Activated naive CD8-positive, alpha-beta T cell treated with anti-CD3 and anti-CD28 coated beads, Interleukin-2, amount 10 ng/mL, durations not matched to agents 7 days and 5 days (primary cell): ENCODE data around the gene DCTN5. TPM values are rescaled to one million over a fixed set of nuclear protein-coding genes. Genes with fewer than 3 reads are reported as not detected.

Experiments used
- ATAC-seq: fragments of 150-1000 bp; cut with Tn5 transposase; one replicate; pipeline ENCODE4 v1.10.0; 2021; ENCODE audit warnings: low read depth, moderate library complexity
- POLR2A ChIA-PET: fragments of 350-600 bp; sonication (Branson Sonifier 250); formaldehyde crosslinking; loops from one replicate; lab custom pipeline; 2021; ENCODE audit warnings: antibody characterized with exemption; lab: Charles Lee
- DNase-seq: peaks from one replicate; pipeline ENCODE4 v3.0.0; 2021
- H3K27ac Mint-ChIP-seq: one replicate; pipeline ENCODE4 v1.8.0; 2022; ENCODE audit warnings: mild to moderate bottlenecking, mixed read lengths
- H3K27me3 Mint-ChIP-seq: one replicate; pipeline ENCODE4 v1.8.0; 2022; ENCODE audit warnings: mild to moderate bottlenecking, moderate library complexity, mixed read lengths
- H3K36me3 Mint-ChIP-seq: one replicate; pipeline ENCODE4 v1.8.0; 2021; ENCODE audit warnings: mild to moderate bottlenecking, mixed read lengths
- H3K4me1 Mint-ChIP-seq: one replicate; pipeline ENCODE4 v1.8.0; 2021; ENCODE audit warnings: mixed read lengths
- H3K4me3 Mint-ChIP-seq: one replicate; pipeline ENCODE4 v1.8.0; 2022; ENCODE audit warnings: mild to moderate bottlenecking, moderate library complexity, mixed read lengths
- H3K9me3 Mint-ChIP-seq: one replicate; pipeline ENCODE4 v1.8.0; 2021; ENCODE audit warnings: mixed read lengths
- total RNA-seq, 2 experiments: library from RNA; stranded (reverse); gene quantifications; one replicate each; pipeline ENCODE4 v1.2.3, GENCODE V29; 2021

DCTN5 gene
- total RNA-seq, 2 experiments from 2014 or later = 83.9 to 89.3 TPM

DNA sequence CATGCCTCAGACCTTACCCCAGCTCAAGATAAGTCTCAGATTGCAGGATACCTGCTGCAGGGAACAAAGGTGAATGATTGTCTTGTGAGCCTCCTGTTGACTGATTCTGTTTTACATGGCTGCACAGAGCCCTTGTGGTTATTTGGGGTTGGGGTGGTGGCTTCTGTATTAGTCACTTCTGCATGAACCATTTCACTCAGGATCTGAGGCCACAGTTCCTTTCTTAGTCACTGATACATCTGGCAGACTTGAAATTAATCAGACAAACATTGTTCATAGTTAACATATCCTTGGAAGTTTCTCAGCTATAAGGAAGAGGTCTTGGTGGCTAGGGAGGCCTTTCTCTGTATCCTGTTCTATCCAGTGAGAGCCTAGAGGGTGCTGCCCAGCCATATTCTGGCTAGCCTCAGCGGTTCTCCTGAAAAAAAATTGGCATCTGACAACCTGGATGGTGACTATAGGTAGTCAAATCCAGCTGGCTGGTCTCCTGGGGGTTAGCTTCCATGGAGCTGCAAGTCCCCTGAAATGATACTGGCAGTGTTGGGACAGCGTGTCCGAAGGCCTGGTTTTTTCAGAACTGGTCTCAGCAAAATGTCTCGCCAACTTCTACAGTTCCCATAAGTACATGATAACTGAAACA, 29.0 kb downstream of the DCTN5 start:
- H3K36me3 Mint-ChIP-seq = peaks cover 41% of the 10 kb centered on the region
- ATAC-seq = peak; percentile 95
- H3K27me3 Mint-ChIP-seq = no peaks in the 10 kb centered on the region
- H3K4me3 Mint-ChIP-seq = no peak overlapping the region
- H3K27ac Mint-ChIP-seq = peak overlapping the region; percentile 71
- H3K4me1 Mint-ChIP-seq = peaks cover 26% of the 10 kb centered on the region
- no peaks in the 10 kb centered on the region for H3K9me3 Mint-ChIP-seq
- POLR2A ChIA-PET = interaction anchor here (1.2 to 1.6 kb wide), 2 partner anchors 9 to 14 kb away, joined by 3 to 10 read pairs; partner anchors contain the start of gene PLK1
- DNase-seq = no peak

DNA sequence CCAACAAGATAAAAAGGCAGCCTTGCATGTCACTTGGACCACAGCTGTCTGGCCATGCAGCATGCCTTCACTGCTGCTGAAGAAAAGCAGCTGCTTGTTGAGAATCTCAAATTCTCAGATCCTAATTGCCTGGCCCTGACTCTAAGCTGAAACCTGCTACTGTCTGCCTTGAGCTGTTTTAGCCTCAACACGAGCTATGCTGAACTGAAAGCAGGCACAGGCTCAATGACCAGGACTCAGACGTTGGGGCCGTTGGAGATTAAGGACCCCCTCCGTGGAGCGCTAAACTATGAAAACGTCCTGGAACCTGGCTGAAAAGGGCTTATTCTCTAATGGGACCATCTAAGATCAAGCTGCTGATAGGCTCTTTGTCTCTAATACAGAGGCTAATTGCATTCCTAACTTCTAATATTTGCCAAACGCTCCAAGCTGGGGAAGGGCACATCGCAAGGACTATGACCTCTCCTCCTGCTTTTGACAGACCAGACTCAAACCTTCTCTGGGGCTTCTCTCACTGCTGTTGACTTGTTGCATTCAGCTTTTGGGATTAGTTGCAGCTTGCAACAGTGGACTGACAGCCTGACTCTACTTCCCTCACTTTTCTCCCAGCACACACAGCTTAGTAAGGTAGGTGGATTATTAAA, 32.8 kb downstream of the DCTN5 start:
- H3K4me3 Mint-ChIP-seq = no peak overlapping the region
- no peaks in the 10 kb centered on the region for H3K9me3 Mint-ChIP-seq
- DNase-seq (no peak), ATAC-seq (no peak)
- H3K27ac Mint-ChIP-seq = no peak overlapping the region
- H3K27me3 Mint-ChIP-seq = no peaks in the 10 kb centered on the region
- H3K4me1 Mint-ChIP-seq = peaks cover 28% of the 10 kb centered on the region
- H3K36me3 Mint-ChIP-seq = peaks cover 15% of the 10 kb centered on the region
- POLR2A ChIA-PET = no interaction called here

DNA sequence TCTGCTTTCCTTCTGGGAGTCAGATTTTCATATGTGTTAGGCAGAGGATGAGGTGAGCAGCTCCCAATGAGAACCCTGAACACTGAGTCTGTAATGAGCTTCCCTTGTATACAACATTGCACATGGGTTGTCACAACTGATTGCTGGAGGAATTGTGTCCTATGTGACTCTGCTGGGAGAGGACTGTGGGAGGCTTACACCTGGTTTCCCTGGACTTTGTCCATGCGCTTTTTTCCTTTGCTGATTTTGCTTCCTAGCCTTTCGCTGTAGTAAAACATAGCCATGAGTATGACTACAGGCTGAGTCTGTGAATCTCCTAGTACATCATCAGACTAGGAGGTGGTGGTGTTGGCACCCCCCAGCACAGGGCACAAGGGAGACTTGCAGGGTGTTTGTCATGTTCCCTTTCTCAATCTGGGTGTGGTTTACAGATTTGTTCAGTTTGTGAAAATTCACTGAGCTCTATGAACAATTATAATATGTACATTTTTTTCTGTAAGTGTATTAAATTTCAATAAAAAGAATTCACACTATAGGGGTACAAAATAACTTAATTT, 35.7 kb downstream of the DCTN5 start:
- Mint-ChIP-seq H3K27me3 (no peaks in the 10 kb centered on the region), H3K9me3 (no peaks in the 10 kb centered on the region), H3K4me1 (peaks cover 28% of the 10 kb centered on the region), H3K4me3 (peak overlapping the region; percentile 98), H3K27ac (no peak overlapping the region), H3K36me3 (peaks cover 21% of the 10 kb centered on the region)
- ATAC-seq (no peak), DNase-seq (no peak)
- POLR2A ChIA-PET = interaction anchor here (3.0 kb wide), 1 partner anchor 35 kb away, joined by 21 read pairs; the partner anchor contains the start of genes DCTN5 and PALB2

DNA sequence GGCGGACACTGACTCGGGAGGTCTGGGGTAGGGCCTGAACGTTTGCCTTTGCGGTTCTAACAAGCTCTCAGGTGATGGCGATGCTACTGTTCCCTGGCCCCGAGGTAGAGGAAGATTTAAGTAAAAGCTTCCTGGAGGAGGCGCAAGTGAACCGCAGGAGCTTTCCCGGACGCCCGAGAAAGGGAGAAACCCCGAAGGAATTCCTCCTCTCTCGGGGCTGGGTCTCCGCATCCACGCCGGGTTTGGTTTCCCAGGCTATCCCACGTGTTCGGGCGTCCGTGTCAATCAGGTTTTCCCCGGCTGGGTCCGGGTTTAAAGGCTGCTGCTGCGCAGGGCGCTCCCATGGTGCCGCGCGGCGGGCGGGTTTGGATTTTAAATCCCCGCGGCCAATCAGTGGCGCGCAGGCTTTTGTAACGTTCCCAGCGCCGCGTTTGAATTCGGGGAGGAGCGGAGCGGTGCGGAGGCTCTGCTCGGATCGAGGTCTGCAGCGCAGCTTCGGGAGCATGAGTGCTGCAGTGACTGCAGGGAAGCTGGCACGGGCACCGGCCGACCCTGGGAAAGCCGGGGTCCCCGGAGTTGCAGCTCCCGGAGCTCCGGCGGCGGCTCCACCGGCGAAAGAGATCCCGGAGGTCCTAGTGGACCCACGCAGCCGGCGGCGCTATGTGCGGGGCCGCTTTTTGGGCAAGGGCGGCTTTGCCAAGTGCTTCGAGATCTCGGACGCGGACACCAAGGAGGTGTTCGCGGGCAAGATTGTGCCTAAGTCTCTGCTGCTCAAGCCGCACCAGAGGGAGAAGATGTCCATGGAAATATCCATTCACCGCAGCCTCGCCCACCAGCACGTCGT, 37.4 kb downstream of the DCTN5 start, which contains the start of gene PLK1:
Gene PLK1 (plus strand): TSS at position 460 of the 844 bp plus-strand sequence. CDS start 44 bp downstream, at position 504.
- H3K27me3 Mint-ChIP-seq = no peaks in the 10 kb centered on the region
- H3K36me3 Mint-ChIP-seq = peaks cover 22% of the 10 kb centered on the region
- peak; percentile 89 for DNase-seq
- H3K4me1 Mint-ChIP-seq = peaks cover 31% of the 10 kb centered on the region
- ATAC-seq = peak; percentile 99
- no peaks in the 10 kb centered on the region for H3K9me3 Mint-ChIP-seq
- H3K4me3 Mint-ChIP-seq = peak within 1 kb of the TSS; percentile 98
- POLR2A ChIA-PET = interaction anchor here (0.7 to 3.0 kb wide), 7 partner anchors 8 to 134 kb away, joined by 3 to 21 read pairs (median 3); partner anchors contain the start of genes DCTN5 and PALB2
- peak within 1 kb of the TSS; percentile 85 for H3K27ac Mint-ChIP-seq

DNA sequence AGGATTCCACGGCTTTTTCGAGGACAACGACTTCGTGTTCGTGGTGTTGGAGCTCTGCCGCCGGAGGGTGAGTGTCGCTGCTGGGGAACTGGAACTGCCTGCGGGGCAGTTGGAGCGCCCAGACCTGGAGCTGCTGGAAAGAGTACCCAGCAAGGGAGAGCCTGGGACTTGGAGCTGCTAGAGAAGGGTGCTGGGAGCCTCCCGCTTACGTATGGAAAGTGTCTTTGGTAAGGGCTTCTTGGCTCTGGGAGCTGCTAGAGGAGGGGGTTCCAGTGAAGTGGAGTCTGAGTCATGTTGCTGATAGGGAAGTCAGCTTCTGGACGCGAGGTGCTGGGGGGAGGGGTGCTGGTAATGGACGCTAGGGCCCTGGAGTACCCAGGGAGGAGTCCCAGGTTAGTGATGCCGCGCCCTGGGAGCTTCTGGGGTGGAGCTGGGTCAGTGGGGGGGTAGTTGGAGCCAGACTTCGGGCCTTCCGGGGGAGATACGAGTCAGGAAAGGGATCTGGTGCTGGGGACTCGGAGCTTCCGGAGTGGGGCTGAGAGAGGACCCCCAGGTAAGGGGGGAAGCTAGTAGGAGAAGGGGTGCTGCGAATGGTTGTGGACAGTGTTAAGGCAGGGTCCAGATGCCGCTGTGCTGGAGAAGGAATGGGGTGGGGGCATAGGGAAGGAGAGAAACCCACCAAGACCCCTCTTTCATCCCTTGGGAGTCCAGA, 38.2 kb downstream of the DCTN5 start:
- Mint-ChIP-seq H3K4me3 (peak overlapping the region; percentile 98), H3K36me3 (peaks cover 26% of the 10 kb centered on the region), H3K27ac (peak overlapping the region; percentile 85), H3K4me1 (peaks cover 33% of the 10 kb centered on the region), H3K9me3 (no peaks in the 10 kb centered on the region), H3K27me3 (no peaks in the 10 kb centered on the region)
- no peak for ATAC-seq
- DNase-seq = no peak
- POLR2A ChIA-PET = interaction anchor here (0.5 to 3.0 kb wide), 7 partner anchors 8 to 170 kb away, joined by 3 to 21 read pairs (median 3); partner anchors contain the start of genes DCTN5 and PALB2

DNA sequence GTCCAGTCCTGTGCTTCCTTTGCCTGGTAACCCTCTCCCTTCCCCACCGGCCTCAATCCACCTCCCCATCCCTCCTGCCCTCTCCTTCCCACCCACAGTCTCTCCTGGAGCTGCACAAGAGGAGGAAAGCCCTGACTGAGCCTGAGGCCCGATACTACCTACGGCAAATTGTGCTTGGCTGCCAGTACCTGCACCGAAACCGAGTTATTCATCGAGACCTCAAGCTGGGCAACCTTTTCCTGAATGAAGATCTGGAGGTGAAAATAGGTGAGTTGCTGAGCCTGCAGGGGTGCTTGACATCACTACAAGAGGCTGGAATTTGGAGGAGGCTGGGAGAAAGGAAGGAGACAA, 38.7 kb downstream of the DCTN5 start:
- peaks cover 26% of the 10 kb centered on the region for H3K36me3 Mint-ChIP-seq
- no peaks in the 10 kb centered on the region for H3K9me3 Mint-ChIP-seq
- no peak for ATAC-seq
- H3K4me3 Mint-ChIP-seq = peak overlapping the region; percentile 98
- no peak for DNase-seq
- POLR2A ChIA-PET = interaction anchor here (0.6 to 3.0 kb wide), 5 partner anchors 10 to 171 kb away, joined by 3 to 21 read pairs (median 10); partner anchors contain the start of genes DCTN5 and PALB2
- H3K27me3 Mint-ChIP-seq = no peaks in the 10 kb centered on the region
- H3K4me1 Mint-ChIP-seq = peaks cover 34% of the 10 kb centered on the region
- H3K27ac Mint-ChIP-seq = peak overlapping the region; percentile 85

DNA sequence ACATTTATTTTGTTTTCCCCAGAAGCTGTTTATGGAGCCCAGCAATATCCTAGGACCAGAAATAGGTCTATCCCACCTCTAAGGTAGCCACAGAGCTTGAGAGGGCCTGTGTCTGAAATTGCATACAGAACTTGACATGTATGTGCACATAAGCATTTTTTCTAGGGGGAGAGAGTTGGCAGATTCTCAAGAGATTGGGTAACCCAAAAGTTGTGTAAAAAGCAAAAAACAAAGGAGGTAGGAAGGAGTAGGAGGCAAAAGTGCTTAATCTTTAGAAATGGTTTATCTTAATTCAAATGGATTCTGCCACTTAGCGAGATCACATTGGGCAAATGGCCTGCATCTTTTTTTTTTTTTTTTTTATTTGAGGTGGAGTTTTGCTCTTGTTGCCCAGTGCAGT, 40.9 kb downstream of the DCTN5 start:
- POLR2A ChIA-PET = no interaction called here
- peaks cover 38% of the 10 kb centered on the region for H3K36me3 Mint-ChIP-seq
- ATAC-seq (no peak), DNase-seq (no peak)
- no peak overlapping the region for H3K4me3 Mint-ChIP-seq
- peaks cover 36% of the 10 kb centered on the region for H3K4me1 Mint-ChIP-seq
- H3K9me3 Mint-ChIP-seq = no peaks in the 10 kb centered on the region
- H3K27me3 Mint-ChIP-seq = no peaks in the 10 kb centered on the region
- H3K27ac Mint-ChIP-seq = peak overlapping the region; percentile 54

DNA sequence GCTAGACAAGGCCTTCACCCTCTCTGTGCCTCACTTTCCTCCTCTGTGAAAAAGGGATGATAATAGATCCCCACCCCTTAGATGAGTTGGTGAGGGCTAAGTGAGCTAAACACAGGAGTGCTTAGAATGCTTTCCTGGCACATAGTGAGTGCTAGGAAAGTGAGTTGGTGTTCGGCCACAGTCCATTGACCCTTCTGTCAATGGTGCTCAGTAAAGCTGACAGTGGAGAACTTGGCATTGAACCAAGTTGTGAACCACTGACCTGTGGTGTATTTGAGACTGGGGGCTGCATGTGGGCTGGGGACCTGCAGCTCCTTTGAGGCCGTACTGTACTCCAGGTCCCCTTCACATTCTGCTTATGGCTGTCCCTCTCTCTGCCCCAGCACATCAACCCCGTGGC, 42.2 kb downstream of the DCTN5 start:
- ATAC-seq (no peak), DNase-seq (no peak)
- Mint-ChIP-seq H3K27ac (peak overlapping the region; percentile 14), H3K4me1 (peaks cover 29% of the 10 kb centered on the region), H3K27me3 (no peaks in the 10 kb centered on the region), H3K4me3 (no peak overlapping the region), H3K9me3 (no peaks in the 10 kb centered on the region), H3K36me3 (peaks cover 48% of the 10 kb centered on the region)
- POLR2A ChIA-PET = interaction anchor here (0.7 to 1.4 kb wide), 3 partner anchors 10 to 13 kb away, joined by 3 read pairs; no protein-coding TSS in a partner anchor

DNA sequence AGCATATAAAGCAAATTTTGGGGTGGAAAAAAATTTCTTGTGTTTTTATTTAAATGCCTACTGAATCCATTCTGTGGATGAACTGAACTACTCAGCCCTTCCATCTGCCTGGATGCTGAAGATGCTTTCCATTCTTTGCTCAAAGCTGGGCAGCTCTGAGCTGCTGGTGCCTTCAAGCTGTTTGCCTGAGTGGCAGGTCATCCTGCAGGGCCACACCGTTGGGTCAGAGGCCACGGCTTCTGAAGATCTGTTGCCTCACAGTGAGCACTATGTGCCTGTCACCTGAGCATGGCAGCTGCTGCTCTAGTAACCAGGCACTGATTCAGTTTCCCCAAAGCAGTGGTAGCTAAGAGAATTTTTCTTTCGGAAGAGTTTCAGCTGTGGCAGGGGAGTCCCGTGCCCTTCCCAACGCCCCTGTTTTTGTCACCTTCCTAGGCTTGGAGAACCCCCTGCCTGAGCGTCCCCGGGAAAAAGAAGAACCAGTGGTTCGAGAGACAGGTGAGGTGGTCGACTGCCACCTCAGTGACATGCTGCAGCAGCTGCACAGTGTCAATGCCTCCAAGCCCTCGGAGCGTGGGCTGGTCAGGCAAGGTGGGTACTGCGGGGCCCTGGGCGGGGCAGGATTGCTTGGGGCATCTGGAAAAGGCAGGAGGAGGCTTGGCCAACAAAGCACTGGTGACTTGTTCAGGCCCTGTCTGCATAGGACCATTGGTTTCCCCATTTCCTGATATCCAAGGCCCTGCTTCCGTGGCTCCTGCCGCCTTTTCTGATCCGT, 46.0 kb downstream of the DCTN5 start:
- POLR2A ChIA-PET = interaction anchor here (0.6 to 1.7 kb wide), 3 partner anchors 8 to 46 kb away, joined by 3 to 4 read pairs (median 4); partner anchors contain the start of genes DCTN5, PALB2 and PLK1
- ATAC-seq (no peak), DNase-seq (no peak)
- Mint-ChIP-seq H3K27me3 (no peaks in the 10 kb centered on the region), H3K4me3 (no peak overlapping the region), H3K9me3 (no peaks in the 10 kb centered on the region), H3K36me3 (peaks cover 51% of the 10 kb centered on the region), H3K27ac (no peak overlapping the region), H3K4me1 (peaks cover 8% of the 10 kb centered on the region)

DNA sequence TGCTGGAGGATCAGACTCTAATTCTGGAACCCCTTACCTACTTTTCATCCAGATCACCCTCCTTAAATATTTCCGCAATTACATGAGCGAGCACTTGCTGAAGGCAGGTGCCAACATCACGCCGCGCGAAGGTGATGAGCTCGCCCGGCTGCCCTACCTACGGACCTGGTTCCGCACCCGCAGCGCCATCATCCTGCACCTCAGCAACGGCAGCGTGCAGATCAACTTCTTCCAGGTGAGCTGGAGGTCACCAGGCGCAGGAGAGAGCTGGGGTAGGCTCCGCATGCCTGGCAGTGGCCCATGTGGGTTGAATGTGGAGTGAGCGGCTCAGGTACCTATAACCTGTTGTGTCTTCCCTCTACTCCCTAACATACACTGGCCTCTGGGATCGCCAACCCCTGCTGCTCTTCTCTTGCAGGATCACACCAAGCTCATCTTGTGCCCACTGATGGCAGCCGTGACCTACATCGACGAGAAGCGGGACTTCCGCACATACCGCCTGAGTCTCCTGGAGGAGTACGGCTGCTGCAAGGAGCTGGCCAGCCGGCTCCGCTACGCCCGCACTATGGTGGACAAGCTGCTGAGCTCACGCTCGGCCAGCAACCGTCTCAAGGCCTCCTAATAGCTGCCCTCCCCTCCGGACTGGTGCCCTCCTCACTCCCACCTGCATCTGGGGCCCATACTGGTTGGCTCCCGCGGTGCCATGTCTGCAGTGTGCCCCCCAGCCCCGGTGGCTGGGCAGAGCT, 48.3 kb downstream of the DCTN5 start:
- H3K9me3 Mint-ChIP-seq = no peaks in the 10 kb centered on the region
- no peaks in the 10 kb centered on the region for H3K27me3 Mint-ChIP-seq
- no peak overlapping the region for H3K27ac Mint-ChIP-seq
- H3K4me1 Mint-ChIP-seq = peaks cover 7% of the 10 kb centered on the region
- DNase-seq = no peak
- POLR2A ChIA-PET = interaction anchor here (1.2 to 3.8 kb wide), 2 partner anchors 10 to 49 kb away, joined by 3 to 21 read pairs; partner anchors contain the start of genes PALB2 and PLK1
- no peak for ATAC-seq
- H3K36me3 Mint-ChIP-seq = peaks cover 45% of the 10 kb centered on the region
- no peak overlapping the region for H3K4me3 Mint-ChIP-seq
